B cell (primary cell): Measurements from ENCODE around the gene HOXD3. TPM values are rescaled to one million over a fixed set of nuclear protein-coding genes. Genes with fewer than 3 reads are reported as not detected.

Experiments
- ATAC-seq: fragments of 200-7000 bp; cut with Tn5 transposase; one replicate; pipeline ENCODE4 v1.10.0; 2021; ENCODE audit warnings: low read depth, mild to moderate bottlenecking, moderate number of reproducible peaks, moderate library complexity
- CTCF ChIA-PET: fragments of 350-600 bp; sonication (Branson Sonifier 250); formaldehyde crosslinking; loops from one replicate; lab custom pipeline; 2021; ENCODE audit warnings: antibody characterized with exemption, inconsistent platforms; lab: Charles Lee
- POLR2A ChIA-PET: fragments of 350-600 bp; sonication (Branson Sonifier 250); formaldehyde crosslinking; loops from one replicate; lab custom pipeline; 2021; ENCODE audit warnings: antibody characterized with exemption; lab: Charles Lee
- DNase-seq: peaks from one replicate; pipeline ENCODE4 v3.0.0; 2013
- H2AFZ ChIP-seq: 2 replicates; pipeline ENCODE4 v1.6.1; 2012; ENCODE audit warnings: mild to moderate bottlenecking, low read depth, low read length; ENCODE audit not compliant: insufficient read depth, poor library complexity, severe bottlenecking
- H3K27ac ChIP-seq, 2 donors: 1 replicate in 1 of 2; 2 replicates in 1 of 2; pipeline ENCODE4 v1.5.1; 2012 to 2013; ENCODE audit warnings: low read length in 2 of 2, mild to moderate bottlenecking in 2 of 2, moderate library complexity in 1 of 2
- H3K27me3 ChIP-seq, 4 experiments: fragments of 200-600 bp in 1 of 4; sonication (generic) in 1 of 4; replicated peaks in 1 of 4; 1 replicate in 2 of 4; 2 replicates in 2 of 4; pipeline versions ENCODE4 v1.6.1 to v1.7.0; 2013 to 2016; ENCODE audit warnings: low read length in 3 of 4, mild to moderate bottlenecking in 2 of 4, mixed read lengths in 1 of 4, moderate library complexity in 1 of 4; ENCODE audit not compliant: insufficient read depth in 4 of 4, control insufficient read depth in 3 of 4; ENCODE audit errors: control extremely low read depth in 1 of 4
- H3K36me3 ChIP-seq, 2 experiments: replicated peaks in 1 of 2; 1 replicate in 1 of 2; 2 replicates in 1 of 2; pipeline versions ENCODE4 v1.6.1 to v1.7.1; 2013; ENCODE audit warnings: low read length in 1 of 2; ENCODE audit not compliant: insufficient read depth in 2 of 2, control insufficient read depth in 1 of 2; ENCODE audit errors: control extremely low read depth in 1 of 2, extremely low read depth in 1 of 2
- H3K4me1 ChIP-seq, 2 donors: fragments of 200-600 bp in 1 of 2; sonication (generic) in 1 of 2; 1 replicate in 1 of 2; 2 replicates in 1 of 2; pipeline versions ENCODE4 v1.5.1 to v1.6.1; 2013 to 2017; ENCODE audit warnings: low read length in 2 of 2; ENCODE audit not compliant: control insufficient read depth in 2 of 2, insufficient read depth in 2 of 2
- H3K4me2 ChIP-seq: replicated peaks from 2 replicates; pipeline ENCODE3; 2012; ENCODE audit warnings: mild to moderate bottlenecking, low read depth, low read length; ENCODE audit not compliant: poor library complexity, severe bottlenecking
- H3K4me3 ChIP-seq, 5 experiments: fragments of 200-600 bp in 1 of 5; sonication (generic) in 1 of 5; 1 replicate in 3 of 5; 2 replicates in 2 of 5; pipeline versions ENCODE4 v1.5.1 to v1.7.0; 2011 to 2016; ENCODE audit warnings: low read length in 4 of 5, mild to moderate bottlenecking in 4 of 5, low read depth in 2 of 5, control low read depth in 1 of 5, moderate library complexity in 1 of 5; ENCODE audit not compliant: insufficient read depth in 1 of 5; ENCODE audit errors: control extremely low read depth in 1 of 5, extremely low read depth in 1 of 5
- H3K79me2 ChIP-seq: fragments of 200-600 bp; sonication (generic); one replicate; pipeline ENCODE4 v1.6.0; 2016; ENCODE audit warnings: low read length; ENCODE audit not compliant: control insufficient read depth, insufficient read depth
- H3K9ac ChIP-seq: fragments of 200-600 bp; sonication (generic); 2 replicates; pipeline ENCODE4 v1.6.1; 2017; ENCODE audit warnings: mild to moderate bottlenecking, low read length, moderate library complexity
- H3K9me3 ChIP-seq, 3 donors: one replicate each; pipeline versions ENCODE4 v1.6.1 to v1.7.1; 2013; ENCODE audit warnings: low read length in 2 of 3; ENCODE audit not compliant: control insufficient read depth in 2 of 3, insufficient read depth in 1 of 3; ENCODE audit errors: control extremely low read depth in 1 of 3
- H4K20me1 ChIP-seq: 2 replicates; pipeline ENCODE4 v1.6.0; 2012; ENCODE audit warnings: mild to moderate bottlenecking, low read length; ENCODE audit not compliant: insufficient read depth, control insufficient read depth, poor library complexity, severe bottlenecking
- H3K27ac Mint-ChIP-seq: one replicate; pipeline ENCODE4 v1.8.0; 2021; ENCODE audit warnings: mixed read lengths
- H3K27me3 Mint-ChIP-seq: one replicate; pipeline ENCODE4 v1.8.0; 2021; ENCODE audit warnings: mixed read lengths
- H3K4me1 Mint-ChIP-seq: one replicate; pipeline ENCODE4 v1.8.0; 2021; ENCODE audit warnings: mixed read lengths
- H3K4me3 Mint-ChIP-seq: one replicate; pipeline ENCODE4 v1.8.0; 2021; ENCODE audit warnings: mixed read lengths
- H3K9me3 Mint-ChIP-seq: one replicate; pipeline ENCODE4 v1.8.0; 2022; ENCODE audit warnings: mixed read lengths; ENCODE audit not compliant: insufficient read depth
- EZH2 ChIP-seq: IDR thresholded peaks from 2 replicates; pipeline ENCODE4 v1.6.1; 2012; ENCODE audit warnings: borderline replicate concordance, low read depth, mild to moderate bottlenecking, moderate library complexity, low read length; ENCODE audit not compliant: insufficient read depth, poor library complexity, severe bottlenecking
- WGBS: methylation state at CpG from one replicate; pipeline ENCODE4 v1.1.5; 2013; ENCODE audit warnings: missing lambda C conversion rate; ENCODE audit not compliant: insufficient coverage; 5-methylcytosine and 5-hydroxymethylcytosine counted together
- intact Hi-C: fragments of 100-400 bp; cut with micrococcal nuclease; formaldehyde crosslinking; loops from one replicate; pipeline ENCODE4 v1.10.0; 2022
- polyA plus RNA-seq: library from polyadenylated mRNA; depleted of rRNA; stranded (reverse); fragments of >200 nt; gene quantifications from 2 replicates; pipeline ENCODE4 v1.2.3, GENCODE V29; 2012
- total RNA-seq, 2 donors: library from RNA; stranded (reverse); fragments of 120-200 nt in 1 of 2; gene quantifications; 1 replicate in 1 of 2; 2 replicates in 1 of 2; pipeline versions ENCODE4 v1.2.3 to v1.2.4, GENCODE V29; 2013 to 2022
- TF ChIP-seq, protein P1 (sequence below): fragments of 200-600 bp; IDR thresholded peaks from one replicate; pipeline ENCODE4 v1.8.0; 2022; ENCODE audit warnings: antibody characterized with exemption, mild to moderate bottlenecking

Gene HOXD3
- total and polyA plus RNA-seq, 2 donors (not counting 1 experiment from before 2014, with no cell fraction given), result not detected

DNA sequence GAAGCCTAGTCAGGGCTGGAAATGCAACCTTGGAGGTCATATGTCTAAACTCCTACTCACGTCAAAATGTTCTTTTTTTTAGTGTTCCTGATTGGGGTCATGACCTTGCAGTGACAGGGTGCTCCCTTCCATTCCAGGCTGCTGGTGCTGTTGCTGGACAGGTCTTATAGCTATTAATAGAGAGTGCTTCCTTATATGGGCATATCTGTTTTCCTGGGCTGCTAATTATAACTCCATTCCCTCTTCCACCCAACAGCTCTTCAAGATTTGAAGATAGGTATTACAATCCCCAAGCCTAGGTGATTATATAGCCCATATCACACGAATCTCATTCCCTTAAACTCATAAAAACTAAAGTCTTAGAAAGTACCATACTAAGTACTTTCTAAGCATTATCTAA lies 12.6 kb downstream of the HOXD3 start:
- TF ChIP-seq EZH2, result no peak
- TF ChIP-seq, protein P1, sequence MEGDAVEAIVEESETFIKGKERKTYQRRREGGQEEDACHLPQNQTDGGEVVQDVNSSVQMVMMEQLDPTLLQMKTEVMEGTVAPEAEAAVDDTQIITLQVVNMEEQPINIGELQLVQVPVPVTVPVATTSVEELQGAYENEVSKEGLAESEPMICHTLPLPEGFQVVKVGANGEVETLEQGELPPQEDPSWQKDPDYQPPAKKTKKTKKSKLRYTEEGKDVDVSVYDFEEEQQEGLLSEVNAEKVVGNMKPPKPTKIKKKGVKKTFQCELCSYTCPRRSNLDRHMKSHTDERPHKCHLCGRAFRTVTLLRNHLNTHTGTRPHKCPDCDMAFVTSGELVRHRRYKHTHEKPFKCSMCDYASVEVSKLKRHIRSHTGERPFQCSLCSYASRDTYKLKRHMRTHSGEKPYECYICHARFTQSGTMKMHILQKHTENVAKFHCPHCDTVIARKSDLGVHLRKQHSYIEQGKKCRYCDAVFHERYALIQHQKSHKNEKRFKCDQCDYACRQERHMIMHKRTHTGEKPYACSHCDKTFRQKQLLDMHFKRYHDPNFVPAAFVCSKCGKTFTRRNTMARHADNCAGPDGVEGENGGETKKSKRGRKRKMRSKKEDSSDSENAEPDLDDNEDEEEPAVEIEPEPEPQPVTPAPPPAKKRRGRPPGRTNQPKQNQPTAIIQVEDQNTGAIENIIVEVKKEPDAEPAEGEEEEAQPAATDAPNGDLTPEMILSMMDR, result no peak
- WGBS, result no CpG with 5 or more reads among the region's 2 CpGs

DNA sequence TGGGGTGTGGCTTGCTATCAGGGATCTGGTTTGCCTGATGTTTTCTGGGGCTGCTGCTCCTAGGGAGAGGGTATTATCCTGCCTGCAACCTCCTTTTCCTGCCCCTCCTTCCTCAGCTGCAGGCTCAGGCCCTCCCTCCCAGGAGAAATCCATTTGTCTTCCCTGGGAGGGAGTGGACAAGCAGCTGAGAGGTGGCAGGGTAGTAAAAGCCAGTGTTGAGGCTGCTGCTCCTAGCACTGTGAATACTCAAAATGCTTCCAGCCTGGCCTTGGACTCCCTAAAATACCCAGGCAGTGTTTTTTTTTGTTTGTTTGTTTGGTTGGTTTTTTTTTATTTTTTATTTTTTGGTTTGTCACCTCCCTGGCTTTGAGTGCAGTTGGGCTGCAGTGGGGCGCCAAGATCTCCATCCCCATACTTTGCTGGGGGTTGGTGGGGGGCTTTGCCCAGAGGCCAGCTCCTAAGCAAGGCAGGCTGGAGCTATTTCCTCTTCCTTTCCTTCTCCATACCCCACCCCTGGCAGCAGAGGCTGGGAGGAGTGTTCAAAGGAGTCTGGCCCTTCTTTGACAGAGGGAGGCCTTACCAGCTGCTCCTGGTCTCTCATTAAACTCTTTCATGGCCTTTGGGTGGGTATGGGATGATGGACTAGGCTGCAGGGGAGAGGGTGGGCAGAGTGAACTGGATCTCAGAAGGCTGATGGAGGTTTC lies 13.6 kb downstream of the HOXD3 start:
- ATAC-seq (no peak), DNase-seq (no peak)
- H3K27ac ChIP-seq, result no peak overlapping the region
- peaks cover 0 to 71% (median 51%) of the 10 kb centered on the region in 4 experiments for H3K27me3 ChIP-seq
- Mint-ChIP-seq H3K9me3 (no peaks in the 10 kb centered on the region), H3K4me3 (no peak overlapping the region), H3K27ac (no peak overlapping the region), H3K4me1 (peaks cover 2% of the 10 kb centered on the region), H3K27me3 (peaks cover 74% of the 10 kb centered on the region)
- no peaks in the 10 kb centered on the region for H3K79me2 ChIP-seq
- H3K9me3 ChIP-seq, result peaks cover 0 to 32% (median 0%) of the 10 kb centered on the region in 3 donors
- no peak for TF ChIP-seq EZH2
- TF ChIP-seq, protein P1, result no peak
- no peak overlapping the region for H3K4me2 ChIP-seq
- H3K4me3 ChIP-seq, result no peak overlapping the region
- intact Hi-C loops, result no loop called here
- peaks cover 0 to 4% of the 10 kb centered on the region in 2 donors for H3K4me1 ChIP-seq
- H3K9ac ChIP-seq, result no peak overlapping the region
- ChIA-PET CTCF (no interaction called here), POLR2A (no interaction called here)
- no peaks in the 10 kb centered on the region for H4K20me1 ChIP-seq
- no peaks in the 10 kb centered on the region for H3K36me3 ChIP-seq
- H2AFZ ChIP-seq, result no peak overlapping the region
- WGBS, result no CpG with 5 or more reads among the region's 1 CpG

More for the DNA sequence above, 12.6 kb downstream of the HOXD3 start:
- H3K36me3 ChIP-seq, result no peaks in the 10 kb centered on the region
- Mint-ChIP-seq H3K27ac (no peak overlapping the region), H3K27me3 (peaks cover 74% of the 10 kb centered on the region), H3K9me3 (no peaks in the 10 kb centered on the region), H3K4me1 (peaks cover 5% of the 10 kb centered on the region), H3K4me3 (no peak overlapping the region)
- H4K20me1 ChIP-seq, result no peaks in the 10 kb centered on the region
- peaks cover 0 to 9% of the 10 kb centered on the region in 2 donors for H3K4me1 ChIP-seq
- peaks cover 0 to 32% (median 0%) of the 10 kb centered on the region in 3 donors for H3K9me3 ChIP-seq
- no peak overlapping the region for H3K27ac ChIP-seq
- no peak for ATAC-seq
- no peak overlapping the region for H3K9ac ChIP-seq
- no peak for DNase-seq
- no peaks in the 10 kb centered on the region for H3K79me2 ChIP-seq
- intact Hi-C loops, result no loop called here
- POLR2A ChIA-PET, result no interaction called here
- H3K4me2 ChIP-seq, result no peak overlapping the region
- H3K4me3 ChIP-seq, result no peak overlapping the region
- peaks cover 0 to 71% (median 53%) of the 10 kb centered on the region in 4 experiments for H3K27me3 ChIP-seq
- CTCF ChIA-PET, result no interaction called here
- H2AFZ ChIP-seq, result no peak overlapping the region
